AML-193 (cell line): Measurements from ENCODE around the gene ANAPC2.

Source experiments
- DNase-seq, 2 experiments: peaks; one replicate each; lab custom pipeline; 2025; lab: John Stamatoyannopoulos, UW

The ANAPC2 gene

DNA sequence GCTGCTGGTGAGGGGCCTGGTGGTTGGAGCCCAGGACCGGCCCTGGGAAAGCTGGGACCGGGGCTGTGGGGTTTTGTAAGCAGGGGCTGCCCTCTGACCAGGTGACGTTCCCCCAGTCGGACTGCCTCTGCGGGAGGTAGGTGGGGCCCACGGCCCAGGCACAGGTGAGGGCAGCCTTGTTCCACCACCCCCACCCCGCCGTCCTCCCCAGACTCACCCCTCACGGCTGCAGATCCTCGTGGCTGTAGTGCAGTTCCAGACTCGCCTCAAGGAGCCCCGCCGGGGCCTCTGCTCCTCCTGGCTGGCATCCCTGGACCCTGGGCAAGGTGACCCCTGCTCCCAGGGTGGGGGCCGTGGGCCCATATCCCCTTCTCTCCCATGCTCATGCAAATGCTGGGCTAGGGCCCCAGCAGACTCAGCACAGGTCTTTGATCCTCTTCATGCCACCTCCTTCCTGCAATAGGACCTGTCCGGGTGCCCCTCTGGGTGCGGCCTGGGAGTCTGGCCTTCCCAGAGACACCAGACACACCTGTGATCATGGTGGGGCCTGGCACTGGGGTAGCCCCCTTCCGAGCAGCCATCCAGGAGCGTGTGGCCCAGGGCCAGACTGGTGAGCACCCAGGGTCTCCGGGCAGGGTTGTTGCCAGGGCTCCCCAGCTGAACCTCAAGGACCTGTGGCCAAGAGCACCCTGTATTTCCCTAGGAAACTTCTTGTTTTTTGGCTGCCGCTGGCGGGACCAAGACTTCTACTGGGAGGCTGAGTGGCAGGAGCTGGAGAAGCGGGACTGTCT, 27.0 kb upstream of the ANAPC2 start:
- no peak for DNase-seq

- no peak for DNase-seq
Observed at GRCh38 chr9:137214620-137215019, 26.3 kb upstream of the ANAPC2 start.

GRCh38 chr9:137213160-137214060, 25.1 kb upstream of the ANAPC2 start:
- no peak for DNase-seq

DNA sequence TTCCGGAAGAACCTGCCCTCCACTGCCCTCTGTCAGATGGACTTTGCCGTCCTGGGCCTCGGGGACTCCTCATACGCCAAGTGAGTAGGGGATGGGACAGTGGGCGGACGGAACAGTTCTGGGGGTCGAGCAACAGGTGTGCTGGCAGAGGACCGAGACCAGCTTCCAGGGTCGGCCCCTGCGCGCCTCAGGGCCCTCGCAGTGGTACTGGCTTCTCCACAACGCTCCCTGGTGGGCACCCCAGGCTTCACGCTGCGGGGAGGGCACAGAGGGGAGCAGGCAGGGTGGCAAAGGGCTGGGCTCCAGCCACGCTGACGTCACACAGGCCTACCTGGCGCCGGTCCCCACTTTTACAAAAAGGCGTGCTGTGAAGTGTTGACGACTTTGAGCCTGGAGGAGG, 24.2 kb upstream of the ANAPC2 start:
- DNase-seq, result no peak

DNA sequence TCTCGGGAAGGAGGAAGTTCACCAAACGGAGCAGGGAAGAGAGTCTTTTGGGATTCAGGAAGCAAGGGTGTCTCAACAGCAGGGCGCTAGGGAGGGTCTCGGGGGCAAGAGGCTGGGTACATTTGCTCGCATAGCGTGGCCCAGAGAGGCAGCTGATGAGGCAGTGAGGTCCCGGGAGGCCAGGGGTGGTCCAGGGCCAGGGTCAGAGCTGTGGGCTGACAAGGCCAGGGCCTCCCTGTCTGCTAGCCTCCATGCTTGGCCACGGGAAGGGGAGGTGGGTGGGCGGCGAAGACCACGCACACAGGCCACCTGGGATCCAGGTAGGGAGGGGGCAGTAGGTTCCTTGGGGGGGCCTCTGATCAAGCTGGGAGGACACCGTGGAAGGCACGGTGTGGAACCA, 23.2 kb upstream of the ANAPC2 start:
- no peak for DNase-seq

- no peak for DNase-seq
Observed at GRCh38 chr9:137206602-137207001, 18.2 kb upstream of the ANAPC2 start.

- peak; percentile 64 to 71 for DNase-seq
Observed at GRCh38 chr9:137205126-137206069, 17.0 kb upstream of the ANAPC2 start, which contains the start of the genes NDOR1 and TMEM203. NDOR1 (plus strand) TSS chr9:137205700; CDS start chr9:137205778, 78 bp downstream. TMEM203 (minus strand) TSS chr9:137205648; CDS start chr9:137205414, 234 bp downstream.

DNA sequence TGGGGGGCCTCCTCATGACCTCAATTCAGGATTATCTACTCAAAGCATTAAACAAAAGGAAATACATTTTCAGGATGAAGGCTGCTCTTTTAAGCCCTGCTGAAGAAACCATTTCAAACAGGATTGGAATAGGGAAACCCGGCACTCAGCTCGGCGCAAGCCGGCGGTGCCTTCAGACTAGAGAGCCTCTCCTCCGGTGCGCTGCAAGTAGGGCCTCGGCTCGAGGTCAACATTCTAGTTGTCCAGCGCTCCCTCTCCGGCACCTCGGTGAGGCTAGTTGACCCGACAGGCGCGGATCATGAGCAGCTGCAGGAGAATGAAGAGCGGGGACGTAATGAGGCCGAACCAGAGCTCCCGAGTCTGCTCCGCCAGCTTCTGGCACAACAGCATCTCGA, 16.4 kb upstream of the ANAPC2 start:
- no peak for DNase-seq

DNA sequence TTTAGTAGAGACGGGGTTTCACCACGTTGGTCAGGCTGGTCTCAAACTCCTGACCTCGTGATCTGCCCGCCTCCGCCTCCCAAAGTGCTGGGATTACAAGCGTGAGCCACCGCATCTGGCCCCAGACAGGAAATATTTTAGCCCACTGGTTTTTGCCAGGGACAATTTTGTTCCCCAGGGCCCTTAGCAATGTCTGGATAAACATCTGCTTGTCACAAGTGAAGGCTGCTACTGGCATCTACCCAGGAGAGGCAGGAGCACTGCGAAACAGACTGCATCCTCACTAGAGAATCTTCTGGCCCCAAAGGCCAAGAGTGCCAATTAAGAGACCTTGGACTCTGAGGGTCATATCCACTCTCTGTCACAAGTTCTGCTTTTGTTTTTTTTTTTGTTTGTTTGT, 14.6 kb upstream of the ANAPC2 start:
- no peak for DNase-seq

GRCh38 chr9:137201205-137201868, 13.0 kb upstream of the ANAPC2 start:
- DNase-seq, result no peak

DNA sequence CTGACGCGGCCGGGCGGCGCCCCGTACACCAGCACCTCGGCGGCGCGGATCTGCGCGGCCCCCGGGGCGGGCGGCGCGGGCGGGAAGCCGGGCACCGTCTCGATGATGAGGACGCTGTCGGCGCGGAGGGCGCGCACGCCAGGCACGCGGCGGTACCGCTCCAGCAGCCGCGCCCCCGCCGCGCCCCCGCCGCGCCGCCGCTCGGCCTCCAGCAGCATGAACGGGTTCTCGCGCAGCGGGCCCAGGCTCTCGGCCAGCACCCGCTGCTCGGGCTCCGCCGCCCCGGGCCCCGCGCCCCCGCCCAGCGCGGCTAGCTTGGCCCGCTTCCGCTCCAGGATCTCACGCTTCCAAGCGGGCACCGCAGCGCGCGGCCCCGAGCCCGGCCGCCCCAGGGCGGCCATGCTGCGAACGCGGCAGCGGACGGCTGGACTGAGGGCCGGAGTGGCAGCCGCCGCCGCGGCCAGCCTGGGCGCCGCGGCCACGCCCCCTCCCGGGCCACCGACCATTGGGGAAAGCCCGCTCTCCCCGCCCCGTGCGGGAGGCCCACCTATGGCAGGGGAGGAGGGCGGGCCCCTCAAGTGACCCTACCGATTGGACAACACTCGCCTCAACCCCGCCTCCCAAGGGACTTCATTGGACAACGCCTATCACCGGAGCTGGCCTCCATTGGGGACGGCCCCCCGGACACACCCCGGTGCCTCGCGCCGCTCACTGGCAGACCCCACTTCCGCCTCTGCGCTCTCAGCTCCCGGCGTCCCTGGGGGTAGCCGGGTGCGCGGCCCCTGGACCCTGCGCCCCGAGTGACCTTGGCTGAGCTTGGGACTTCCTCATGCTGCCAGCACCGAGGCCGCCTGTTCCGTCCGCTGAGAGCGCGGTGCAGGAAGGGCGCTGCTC, 12.2 kb upstream of the ANAPC2 start, which contains the start of gene TPRN:
Gene TPRN, minus strand, starts transcription at position 431 of the 894 bp plus-strand sequence. Its CDS starts 30 bp downstream, at position 401.
- peak; percentile 96 to 97 for DNase-seq

- no peak for DNase-seq
Observed at GRCh38 chr9:137199411-137200121, 11.2 kb upstream of the ANAPC2 start.

DNA sequence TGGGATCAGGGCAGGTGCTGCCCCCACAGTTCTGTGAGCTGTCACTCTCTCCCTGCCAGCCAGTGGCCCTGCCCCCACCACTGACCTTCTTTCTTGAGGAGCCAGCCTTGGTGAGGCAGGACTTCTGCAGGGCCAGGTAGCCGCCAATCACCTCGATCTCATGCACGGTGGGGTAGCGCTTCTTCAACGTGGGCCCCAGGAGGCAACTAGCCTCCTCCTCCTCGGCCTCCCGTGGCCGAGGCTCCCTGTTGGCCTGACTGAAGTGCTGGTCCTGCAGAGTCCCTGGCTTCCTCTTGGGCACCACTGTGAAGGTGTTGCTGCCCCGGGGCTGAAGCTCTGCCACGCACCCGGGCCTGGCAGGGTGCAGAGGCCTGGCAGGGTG, 10.5 kb upstream of the ANAPC2 start:
- no peak for DNase-seq

DNA sequence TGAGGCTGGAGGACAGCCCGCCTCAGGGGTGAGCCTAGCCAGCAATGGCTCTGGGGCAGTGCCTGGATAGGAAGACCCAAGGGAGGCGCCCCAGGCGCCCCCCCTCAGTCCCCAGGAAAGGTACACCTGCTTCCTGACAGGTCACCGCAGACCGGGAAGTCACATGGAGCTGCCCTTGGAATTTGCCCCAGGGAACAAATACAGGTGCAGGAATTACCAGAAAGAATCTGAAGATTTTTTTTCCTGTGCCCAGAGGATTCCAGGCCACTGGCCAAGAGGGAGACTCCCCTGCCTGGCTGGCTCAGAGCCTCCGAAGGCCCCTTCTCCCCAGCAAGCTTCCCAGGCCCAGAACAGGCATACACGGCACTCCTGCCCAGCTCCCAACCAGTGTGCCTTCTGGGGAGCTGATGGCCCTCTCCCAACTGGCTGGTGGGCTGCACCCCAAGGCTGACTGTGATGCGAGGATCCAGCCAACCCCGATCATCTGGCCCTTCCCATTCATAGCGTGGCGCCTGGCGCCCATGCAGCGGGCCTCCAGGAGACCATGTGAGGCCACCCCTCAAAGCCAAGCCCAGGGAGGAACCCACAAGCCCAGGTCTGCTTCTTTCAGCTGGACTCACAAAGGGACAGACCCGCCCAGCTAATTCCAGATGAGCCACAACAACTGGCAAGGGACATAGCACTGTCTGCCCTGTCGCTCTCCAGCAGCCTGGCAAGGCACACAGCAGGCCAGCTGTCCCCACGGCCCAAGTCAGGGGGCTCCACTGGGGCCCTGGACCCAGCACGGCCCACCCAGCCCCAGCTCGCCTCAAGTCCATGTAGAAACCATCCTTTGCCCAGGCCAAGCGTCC, 9.9 kb upstream of the ANAPC2 start:
- DNase-seq, result no peak

- no peak for DNase-seq
Observed at GRCh38 chr9:137195525-137196220, 7.3 kb upstream of the ANAPC2 start.

DNA sequence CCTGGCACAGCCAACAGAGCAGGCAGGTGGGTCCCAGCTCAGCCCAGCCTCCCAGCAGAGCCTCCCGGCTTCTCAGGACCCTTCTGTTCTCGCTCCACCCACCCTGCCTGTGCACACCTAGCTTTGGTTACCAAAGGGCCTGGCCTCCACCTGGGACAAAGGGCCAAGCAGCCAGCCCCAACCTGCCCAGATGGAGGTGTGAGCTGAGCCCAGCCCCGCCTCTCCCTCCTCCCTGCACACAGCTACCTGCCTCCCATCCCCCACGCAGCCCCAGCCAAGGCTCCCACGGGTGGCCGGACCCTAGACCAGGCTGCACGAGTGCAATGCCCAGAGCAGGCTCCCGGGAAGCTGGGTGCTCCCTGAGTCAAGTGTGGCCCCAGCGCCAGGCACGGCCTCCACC, 6.5 kb upstream of the ANAPC2 start:
- DNase-seq, result no peak

- no peak for DNase-seq
Observed at GRCh38 chr9:137194388-137194787, 6.0 kb upstream of the ANAPC2 start.

GRCh38 chr9:137193771-137194170, 5.4 kb upstream of the ANAPC2 start:
- DNase-seq, result no peak
